Kidney epithelial cell (primary cell): ENCODE results near the gene KCNK7. TPM values are rescaled to one million over a fixed set of nuclear protein-coding genes. Genes with fewer than 3 reads are reported as not detected.
A peak's percentile ranks its signal among the peaks of the same experiment; 100 is the strongest.

ENCODE experiments used
- DNase-seq: peaks from one replicate; pipeline ENCODE4 v3.0.0-alpha.2; 2010; ENCODE audit warnings: low read depth
- H3K27me3 ChIP-seq: 2 replicates; pipeline ENCODE4 v1.6.0; 2011; ENCODE audit warnings: low read length; ENCODE audit not compliant: control insufficient read depth, insufficient read depth
- H3K36me3 ChIP-seq: 2 replicates; pipeline ENCODE4 v1.5.1; 2011; ENCODE audit warnings: low read length; ENCODE audit not compliant: control insufficient read depth, insufficient read depth
- H3K4me3 ChIP-seq: 2 replicates; pipeline ENCODE4 v1.5.1; 2011; ENCODE audit warnings: low read depth, mild to moderate bottlenecking, control low read depth, low read length
- CTCF ChIP-seq: IDR thresholded peaks from 2 replicates; pipeline ENCODE4 v1.5.1; 2011; ENCODE audit warnings: mild to moderate bottlenecking, moderate library complexity, low read length, control low read depth, inconsistent platforms; ENCODE audit not compliant: insufficient read depth, poor library complexity, severe bottlenecking
- total RNA-seq: library from RNA; depleted of rRNA; stranded (reverse); fragments of >200 nt; gene quantifications from 2 replicates; pipeline ENCODE4 v1.2.3, GENCODE V29; 2015

Gene KCNK7
- total RNA-seq, 1 donor from 2014 or later, result not detected

GRCh38 chr11:65619281-65619928 lies 23.8 kb upstream of the KCNK7 start:
- no peak for TF ChIP-seq CTCF
- peaks cover 3% of the 10 kb centered on the region for H3K36me3 ChIP-seq
- no peak for DNase-seq

GRCh38 chr11:65618763-65619162 lies 23.2 kb upstream of the KCNK7 start:
- Histone ChIP-seq H3K27me3 (no peaks in the 10 kb centered on the region), H3K36me3 (peaks cover 3% of the 10 kb centered on the region), H3K4me3 (no peak overlapping the region)
- no peak for DNase-seq
- no peak for TF ChIP-seq CTCF

More at GRCh38 chr11:65619281-65619928, 23.8 kb upstream of the KCNK7 start:
- Histone ChIP-seq H3K4me3 (no peak overlapping the region), H3K27me3 (no peaks in the 10 kb centered on the region)

GRCh38 chr11:65617990-65618751 lies 22.6 kb upstream of the KCNK7 start:
- no peak for DNase-seq
- Histone ChIP-seq H3K4me3 (no peak overlapping the region), H3K27me3 (no peaks in the 10 kb centered on the region), H3K36me3 (peaks cover 3% of the 10 kb centered on the region)
- no peak for TF ChIP-seq CTCF

GRCh38 chr11:65617136-65617850 lies 21.7 kb upstream of the KCNK7 start:
- Histone ChIP-seq H3K4me3 (no peak overlapping the region), H3K36me3 (peaks cover 3% of the 10 kb centered on the region), H3K27me3 (no peaks in the 10 kb centered on the region)
- TF ChIP-seq CTCF, result no peak
- DNase-seq, result no peak

- TF ChIP-seq CTCF, result no peak
- DNase-seq, result no peak
- H3K36me3 ChIP-seq, result peaks cover 3% of the 10 kb centered on the region
- no peaks in the 10 kb centered on the region for H3K27me3 ChIP-seq
- peak overlapping the region; percentile 93 for H3K4me3 ChIP-seq
Measured at GRCh38 chr11:65616575-65617001, 21.0 kb upstream of the KCNK7 start.
